Thoracic aorta (tissue), 2 donors: ENCODE measurements around the gene DNASE1L1. TPM values are rescaled to one million over a fixed set of nuclear protein-coding genes. Genes with fewer than 3 reads are reported as not detected.

ENCODE experiments used
- ATAC-seq: fragments of 150-250 bp; one replicate; pipeline ENCODE4 v1.8.0; 2017; ENCODE audit warnings: low read depth; ENCODE audit not compliant: insufficient number of reproducible peaks, low FRiP score
- DNase-seq: peaks from one replicate; pipeline ENCODE4 v3.0.0-alpha.2; 2020; ENCODE audit warnings: low spot score
- H3K27ac ChIP-seq, 2 donors: fragments of 200-600 bp; sonication (generic); 1 replicate in 1 of 2; 2 replicates in 1 of 2; pipeline ENCODE4 v1.5.1; 2016; ENCODE audit warnings: mild to moderate bottlenecking in 2 of 2, moderate library complexity in 2 of 2
- H3K27me3 ChIP-seq: fragments of 200-600 bp; sonication (generic); replicated peaks from 2 replicates; pipeline ENCODE4 v1.6.0; 2016; ENCODE audit warnings: mild to moderate bottlenecking; ENCODE audit not compliant: insufficient read depth
- H3K36me3 ChIP-seq: fragments of 200-600 bp; sonication (generic); one replicate; pipeline ENCODE4 v1.5.1; 2016
- H3K4me1 ChIP-seq, 2 donors: fragments of 200-600 bp; sonication (generic); 1 replicate in 1 of 2; 2 replicates in 1 of 2; pipeline versions ENCODE4 v1.5.1 to v1.6.0; 2016; ENCODE audit warnings: low read depth in 2 of 2, mild to moderate bottlenecking in 1 of 2; ENCODE audit not compliant: control insufficient read depth in 1 of 2
- H3K4me3 ChIP-seq: fragments of 200-600 bp; sonication (generic); 2 replicates; pipeline ENCODE4 v1.5.1; 2016; ENCODE audit warnings: mild to moderate bottlenecking
- H3K9me3 ChIP-seq: fragments of 200-600 bp; sonication (generic); 2 replicates; pipeline ENCODE4 v1.5.1; 2016
- total RNA-seq, 2 donors: library from RNA; depleted of rRNA; stranded (reverse); fragments of >200 nt; gene quantifications; one replicate each; pipeline versions ENCODE4 v1.1.0 to v1.2.3, GENCODE V29; 2016
- TF ChIP-seq, protein P1 (sequence below): fragments of 200-600 bp; sonication (generic); IDR thresholded peaks from one replicate; pipeline ENCODE4 v1.5.1; 2019; ENCODE audit warnings: antibody characterized with exemption

The DNASE1L1 gene
- total RNA-seq, 2 donors from 2014 or later, result 39.9 to 41.8 TPM

DNA sequence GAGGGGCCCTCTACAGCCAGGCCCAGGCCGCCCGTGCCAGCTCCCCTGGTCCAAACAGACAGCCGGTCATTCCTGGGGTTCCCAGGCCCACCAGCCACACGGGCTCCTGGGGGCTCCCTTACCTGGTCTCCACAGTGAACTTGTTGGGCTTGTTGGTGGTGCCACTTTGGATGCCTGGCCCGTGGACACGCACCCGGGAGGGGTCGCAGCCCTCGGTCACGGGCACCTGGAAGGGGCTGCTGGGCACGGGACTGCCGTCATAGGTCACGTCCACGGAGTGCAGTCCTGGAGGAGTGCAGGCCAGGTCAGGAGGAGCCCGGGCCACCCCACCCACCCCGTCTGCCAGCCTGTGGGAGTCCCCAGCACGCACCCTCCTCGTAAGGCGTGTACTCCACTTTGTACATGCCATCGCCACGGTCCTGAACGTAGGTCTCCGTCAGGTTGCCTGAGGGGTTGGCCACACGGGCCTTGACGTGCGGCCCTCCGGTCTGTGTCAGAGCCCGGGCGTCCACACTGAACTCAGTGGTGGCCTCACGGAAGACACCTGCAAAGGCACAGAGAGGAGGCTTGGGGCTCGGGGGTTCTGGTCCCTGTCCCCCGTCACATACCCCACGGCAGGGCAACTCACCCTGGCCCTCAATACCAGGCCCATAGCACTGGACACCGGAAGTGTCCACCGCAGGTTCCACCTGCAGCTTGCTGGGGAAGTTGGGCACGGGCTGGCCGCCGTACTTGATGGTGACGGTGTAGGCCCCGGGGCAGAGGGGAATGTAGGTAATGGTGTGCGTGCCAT is 49.5 kb downstream of the DNASE1L1 start:
- DNase-seq (no peak), ATAC-seq (no peak)
- no peaks in the 10 kb centered on the region for H3K9me3 ChIP-seq
- TF ChIP-seq, protein P1, sequence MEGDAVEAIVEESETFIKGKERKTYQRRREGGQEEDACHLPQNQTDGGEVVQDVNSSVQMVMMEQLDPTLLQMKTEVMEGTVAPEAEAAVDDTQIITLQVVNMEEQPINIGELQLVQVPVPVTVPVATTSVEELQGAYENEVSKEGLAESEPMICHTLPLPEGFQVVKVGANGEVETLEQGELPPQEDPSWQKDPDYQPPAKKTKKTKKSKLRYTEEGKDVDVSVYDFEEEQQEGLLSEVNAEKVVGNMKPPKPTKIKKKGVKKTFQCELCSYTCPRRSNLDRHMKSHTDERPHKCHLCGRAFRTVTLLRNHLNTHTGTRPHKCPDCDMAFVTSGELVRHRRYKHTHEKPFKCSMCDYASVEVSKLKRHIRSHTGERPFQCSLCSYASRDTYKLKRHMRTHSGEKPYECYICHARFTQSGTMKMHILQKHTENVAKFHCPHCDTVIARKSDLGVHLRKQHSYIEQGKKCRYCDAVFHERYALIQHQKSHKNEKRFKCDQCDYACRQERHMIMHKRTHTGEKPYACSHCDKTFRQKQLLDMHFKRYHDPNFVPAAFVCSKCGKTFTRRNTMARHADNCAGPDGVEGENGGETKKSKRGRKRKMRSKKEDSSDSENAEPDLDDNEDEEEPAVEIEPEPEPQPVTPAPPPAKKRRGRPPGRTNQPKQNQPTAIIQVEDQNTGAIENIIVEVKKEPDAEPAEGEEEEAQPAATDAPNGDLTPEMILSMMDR, result no peak
- no peak overlapping the region for H3K4me3 ChIP-seq
- H3K36me3 ChIP-seq, result peaks cover 83% of the 10 kb centered on the region
- peaks cover 0 to 47% of the 10 kb centered on the region in 2 donors for H3K4me1 ChIP-seq
- no peaks in the 10 kb centered on the region for H3K27me3 ChIP-seq
- H3K27ac ChIP-seq, result peak overlapping the region in 1 of 2 donors; percentile 47

DNA sequence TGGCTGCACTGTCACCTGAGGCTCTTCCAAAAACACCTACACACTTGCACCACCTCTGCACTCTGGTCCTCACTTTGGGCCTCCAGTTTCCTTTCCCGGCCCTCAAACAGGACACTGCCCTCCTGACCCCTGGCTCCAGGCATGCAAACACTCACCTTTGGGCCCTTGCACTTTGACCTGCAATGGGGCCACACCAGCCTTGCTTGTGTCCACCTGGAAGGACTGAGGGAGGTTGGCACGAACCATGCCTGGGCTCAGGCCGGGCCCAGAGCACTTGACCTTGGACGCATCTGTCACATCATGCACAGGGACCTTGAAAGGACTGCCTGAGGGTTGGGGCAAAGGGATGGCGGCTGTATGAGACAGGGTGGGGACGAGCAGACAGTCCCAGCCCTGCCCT is 50.2 kb downstream of the DNASE1L1 start:
- H3K27me3 ChIP-seq, result no peaks in the 10 kb centered on the region

DNA sequence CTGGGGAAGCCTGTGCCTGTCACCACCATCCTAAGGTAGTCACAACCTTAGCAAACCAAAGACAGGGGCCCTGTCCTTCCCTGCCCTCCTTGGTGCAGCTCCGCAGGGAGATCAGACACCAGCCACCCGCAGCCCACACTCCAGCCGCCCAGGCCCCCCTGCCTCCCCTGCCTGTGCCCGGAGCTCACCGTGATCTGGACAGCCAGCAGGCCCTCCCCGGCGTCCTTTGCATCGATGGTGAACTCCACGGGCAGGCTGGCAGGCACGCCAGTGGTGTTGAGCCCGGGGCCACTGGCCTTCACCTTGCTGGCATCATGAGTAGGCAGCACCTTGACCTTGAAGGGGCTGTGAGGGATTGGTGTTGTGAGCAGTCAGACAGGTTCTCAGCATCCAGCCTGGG is 51.0 kb downstream of the DNASE1L1 start:
- H3K4me1 ChIP-seq, result peaks cover 0 to 39% of the 10 kb centered on the region in 2 donors
- peaks cover 87% of the 10 kb centered on the region for H3K36me3 ChIP-seq
- peak overlapping the region in 1 of 2 donors; percentile 26 for H3K27ac ChIP-seq

More for the DNA sequence above, 50.2 kb downstream of the DNASE1L1 start:
- H3K36me3 ChIP-seq, result peaks cover 81% of the 10 kb centered on the region
- ATAC-seq, result no peak
- no peaks in the 10 kb centered on the region for H3K9me3 ChIP-seq
- peak overlapping the region in 1 of 2 donors; percentile 8 for H3K27ac ChIP-seq
- H3K4me3 ChIP-seq, result no peak overlapping the region
- peaks cover 0 to 39% of the 10 kb centered on the region in 2 donors for H3K4me1 ChIP-seq
- TF ChIP-seq, protein P1, result no peak
- no peak for DNase-seq

DNA sequence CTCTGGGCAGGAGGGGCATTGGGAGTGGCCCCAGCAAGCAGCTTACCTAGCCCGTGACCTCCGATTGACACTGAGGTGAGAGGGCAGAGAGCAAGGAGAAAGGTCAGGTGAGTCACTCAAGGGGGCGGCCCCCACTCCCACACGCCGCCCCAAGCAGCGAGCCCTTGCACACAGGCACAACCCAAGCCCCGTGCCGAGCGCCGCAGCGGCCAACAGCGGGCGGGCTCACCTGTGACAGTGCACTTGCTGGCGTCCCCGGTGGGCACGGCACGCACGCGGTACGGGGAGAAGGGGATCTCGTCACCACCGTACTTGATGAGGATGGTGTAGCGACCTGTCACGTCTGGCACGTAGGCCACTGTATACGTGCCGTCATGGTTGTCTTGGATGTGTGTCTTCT is 51.8 kb downstream of the DNASE1L1 start:
- Histone ChIP-seq H3K27me3 (no peaks in the 10 kb centered on the region), H3K27ac (peak overlapping the region in 1 of 2 donors; percentile 26), H3K9me3 (no peaks in the 10 kb centered on the region), H3K36me3 (peaks cover 87% of the 10 kb centered on the region), H3K4me1 (peaks cover 0 to 39% of the 10 kb centered on the region in 2 donors), H3K4me3 (no peak overlapping the region)
- TF ChIP-seq, protein P1, result no peak
- DNase-seq, result no peak
- ATAC-seq, result no peak

More for the DNA sequence above, 51.0 kb downstream of the DNASE1L1 start:
- Histone ChIP-seq H3K27me3 (no peaks in the 10 kb centered on the region), H3K9me3 (no peaks in the 10 kb centered on the region), H3K4me3 (no peak overlapping the region)
- DNase-seq, result no peak
- TF ChIP-seq, protein P1, result no peak
- ATAC-seq, result no peak

DNA sequence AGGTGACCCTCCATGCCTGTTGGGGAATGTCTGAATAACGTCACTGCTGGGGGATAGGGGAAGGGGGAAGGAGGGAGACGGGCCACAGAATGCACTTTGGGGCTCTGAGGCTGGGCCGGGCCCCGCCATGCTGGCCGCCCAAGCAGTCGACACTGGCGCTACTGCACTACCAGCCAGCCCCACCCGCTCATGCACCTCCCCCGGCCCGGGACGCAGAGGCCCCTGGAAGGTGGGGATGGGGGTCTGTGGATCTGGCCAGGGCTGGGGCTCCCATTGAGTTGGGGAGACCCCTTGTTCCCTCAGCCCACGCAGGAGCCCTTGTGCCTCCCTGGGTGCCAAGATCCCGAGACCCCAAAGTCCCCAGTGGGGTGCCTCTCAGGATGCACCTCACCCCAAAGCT is 52.5 kb downstream of the DNASE1L1 start:
- Histone ChIP-seq H3K4me3 (no peak overlapping the region), H3K9me3 (no peaks in the 10 kb centered on the region), H3K4me1 (peaks cover 0 to 34% of the 10 kb centered on the region in 2 donors), H3K27ac (no peak overlapping the region), H3K36me3 (peaks cover 87% of the 10 kb centered on the region), H3K27me3 (no peaks in the 10 kb centered on the region)
- TF ChIP-seq, protein P1, result no peak
- DNase-seq (no peak), ATAC-seq (no peak)
